Measurements from ENCODE around the gene VRK1.

VRK1 gene

GRCh38 chr14:96792003-96792402, 5.2 kb upstream of the VRK1 start:
- DNase-seq: no peak

- no peak for DNase-seq
Observed at GRCh38 chr14:96792591-96792990, 4.6 kb upstream of the VRK1 start.

- no peak for DNase-seq
Observed at GRCh38 chr14:96793547-96793946, 3.6 kb upstream of the VRK1 start.

GRCh38 chr14:96795109-96795828, 1.9 kb upstream of the VRK1 start:
- no peak for DNase-seq

GRCh38 chr14:96797582-96798349, 584 bp downstream of the VRK1 start:
- DNase-seq: no peak

GRCh38 chr14:96798956-96799355, 1.8 kb downstream of the VRK1 start:
- no peak for DNase-seq

DNA sequence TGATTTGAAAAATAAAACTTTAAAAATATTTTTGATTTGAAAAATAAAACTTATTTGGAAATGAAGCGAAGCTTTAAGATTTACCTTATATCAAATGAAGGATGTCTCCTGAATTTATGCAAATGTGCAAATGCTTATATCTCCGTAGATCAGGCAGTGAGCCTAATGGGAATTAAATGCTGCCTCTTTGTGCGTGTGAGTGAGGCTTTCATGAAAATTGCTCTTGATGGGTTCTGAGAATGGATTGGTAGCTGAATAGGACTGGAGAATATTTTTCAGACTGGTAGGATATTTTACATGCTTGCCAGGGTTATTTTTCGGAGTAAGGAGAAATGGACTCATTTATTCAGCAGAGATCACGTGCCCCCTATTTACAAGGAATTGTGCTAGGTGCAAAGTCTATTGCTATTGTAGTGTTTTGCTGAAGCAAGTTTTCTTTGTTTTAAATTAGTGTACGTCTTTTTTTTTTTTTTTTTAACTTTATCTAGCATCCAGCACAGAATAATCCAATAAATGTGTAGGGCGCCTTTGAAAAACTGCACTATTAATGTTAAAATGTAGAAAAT, 2.4 kb downstream of the VRK1 start:
- DNase-seq: no peak

DNA sequence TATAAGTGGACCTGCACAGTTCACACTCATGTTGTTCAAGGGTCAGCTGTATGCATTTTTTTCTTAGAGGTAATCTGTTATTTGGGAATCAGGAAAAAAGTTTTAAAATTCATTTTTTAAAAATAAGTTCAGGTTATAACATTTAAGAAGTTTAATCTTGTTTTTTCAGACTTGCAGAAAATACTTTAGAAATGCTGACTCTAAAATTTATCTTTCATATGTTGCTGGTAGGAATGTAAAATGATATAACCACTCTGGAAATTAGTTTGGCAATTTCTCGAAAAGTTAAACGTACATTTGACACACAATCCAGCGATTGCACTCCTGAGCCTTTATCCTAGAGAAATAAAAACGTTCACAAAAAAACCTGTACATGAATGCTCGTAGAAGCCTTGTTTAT, 4.7 kb downstream of the VRK1 start:
- DNase-seq: no peak

DNA sequence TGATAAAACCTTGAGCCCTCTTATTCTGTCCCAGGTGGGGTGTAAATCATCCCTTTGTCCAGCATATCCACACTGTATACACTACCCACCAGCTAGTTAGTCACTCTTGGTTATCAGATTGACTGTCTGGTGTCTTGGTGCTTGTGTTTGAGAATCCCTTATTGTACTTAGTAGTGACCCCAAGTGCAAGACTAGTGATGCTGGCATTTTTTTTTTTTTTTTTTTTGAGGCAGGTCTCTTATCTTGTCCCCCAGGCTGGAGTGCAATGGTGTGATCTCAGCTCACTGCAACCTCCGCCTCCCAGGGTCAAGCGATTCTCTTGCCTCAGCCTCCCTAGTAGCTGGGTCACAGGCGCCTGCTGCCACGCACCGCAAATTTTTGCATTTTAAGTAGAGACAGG, 5.8 kb downstream of the VRK1 start:
- DNase-seq: no peak

GRCh38 chr14:96803958-96804357, 6.8 kb downstream of the VRK1 start:
- no peak for DNase-seq

- DNase-seq: no peak
Observed at GRCh38 chr14:96804895-96805294, 7.7 kb downstream of the VRK1 start.

DNA sequence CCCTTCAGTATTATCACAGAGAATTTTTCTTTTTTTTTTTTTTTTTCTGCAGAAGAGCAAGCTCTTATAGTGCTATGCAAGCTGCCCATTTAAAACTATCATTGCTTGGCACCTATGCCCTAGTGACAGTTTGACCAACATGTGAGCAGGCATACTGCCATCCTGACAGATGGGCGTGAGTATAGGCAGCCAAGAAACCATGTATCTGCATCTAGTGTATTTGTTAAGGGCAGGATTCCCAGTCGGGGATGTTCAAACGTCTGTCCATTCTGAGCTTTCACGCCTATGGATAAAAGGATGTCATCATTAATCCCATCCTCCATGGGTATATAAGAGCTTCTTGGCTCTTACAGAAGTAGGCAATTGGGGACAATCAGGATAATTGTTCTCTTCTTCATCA, 8.8 kb downstream of the VRK1 start:
- no peak for DNase-seq

- DNase-seq: no peak
Observed at GRCh38 chr14:96806836-96807235, 9.7 kb downstream of the VRK1 start.

DNA sequence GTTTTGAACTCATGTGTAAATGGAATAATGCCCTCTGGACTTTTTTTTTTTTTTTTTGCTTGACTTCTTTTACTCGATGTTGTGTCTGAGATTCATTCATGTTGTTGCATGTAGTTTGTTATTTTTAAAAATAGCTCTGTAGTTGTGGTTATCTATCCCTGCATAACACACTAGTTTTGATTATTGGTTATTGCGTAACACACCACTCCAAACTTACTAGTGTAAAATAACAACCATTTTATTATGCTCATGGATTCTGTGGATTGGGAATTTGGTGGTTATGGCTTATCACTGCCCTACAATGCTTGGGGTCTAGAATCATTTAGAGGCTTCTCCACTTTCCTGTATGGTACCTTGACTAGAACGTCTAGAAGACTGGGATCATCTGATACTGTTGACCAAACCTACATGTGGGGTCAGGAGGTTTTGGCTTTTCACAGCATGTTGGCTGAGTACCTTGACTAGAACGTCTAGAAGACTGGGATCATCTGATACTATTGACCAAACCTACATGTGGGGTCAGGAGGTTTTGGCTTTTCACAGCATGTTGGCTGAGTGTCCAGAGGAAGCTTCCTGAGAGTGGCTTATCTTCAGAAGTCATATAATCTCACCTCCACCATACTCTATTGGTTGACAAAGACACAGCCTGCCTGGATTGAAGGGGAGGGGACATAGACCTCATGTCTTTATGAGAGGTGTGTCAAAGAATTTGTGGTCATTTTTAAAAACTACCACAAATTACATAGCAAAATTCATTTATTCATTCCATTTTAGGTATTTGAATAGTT, 11.6 kb downstream of the VRK1 start:
- DNase-seq: no peak

DNA sequence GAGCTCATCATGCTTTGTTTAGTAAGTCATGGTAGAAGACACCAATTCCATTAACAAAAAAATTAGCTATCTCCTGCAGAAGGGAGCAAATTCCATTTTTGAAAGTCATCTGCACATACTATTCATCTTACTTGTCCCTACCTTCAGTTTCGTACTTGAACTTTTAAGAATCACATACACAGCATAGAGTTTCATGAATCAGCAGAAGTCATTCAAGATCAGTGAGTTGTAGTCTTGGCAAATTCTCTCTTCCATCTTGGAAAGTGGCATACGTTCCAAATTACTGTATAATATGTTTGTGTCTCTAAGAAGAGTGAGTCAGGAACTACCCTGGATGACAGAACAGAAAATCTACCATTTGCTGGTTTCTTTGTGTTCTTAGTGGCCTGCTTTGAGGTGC, 14.1 kb downstream of the VRK1 start:
- no peak for DNase-seq

DNA sequence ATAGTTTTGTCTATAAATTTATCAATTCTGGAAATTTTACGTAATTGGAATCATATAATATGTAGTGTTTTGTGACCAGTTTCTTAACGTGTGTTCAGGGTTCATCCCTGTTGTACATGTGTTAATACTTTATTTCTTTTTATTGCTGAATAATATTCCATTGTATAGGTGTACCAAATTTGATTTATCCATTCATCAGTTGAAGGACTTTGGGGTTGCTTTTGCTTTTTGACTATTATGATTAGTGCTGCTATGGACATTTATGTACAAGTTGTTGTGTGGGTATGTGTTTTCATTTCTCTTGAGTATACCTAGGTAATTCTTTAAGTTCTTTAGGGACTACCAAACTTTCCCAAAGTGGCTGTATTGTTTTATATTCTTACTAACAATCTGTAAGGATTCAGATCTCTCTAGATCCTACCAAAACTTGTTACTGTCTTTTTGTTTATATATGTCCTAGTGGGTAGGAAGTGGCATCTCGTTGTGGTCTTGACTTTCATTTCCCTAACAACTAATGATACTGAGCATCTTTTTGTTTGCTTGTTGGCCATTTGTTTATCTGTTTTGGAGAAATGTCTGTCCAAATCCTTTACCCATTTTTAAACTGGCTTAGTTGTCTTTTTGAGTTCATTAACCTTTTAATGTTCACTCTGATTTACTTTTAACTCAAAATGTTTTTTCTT, 14.9 kb downstream of the VRK1 start:
- DNase-seq: no peak

GRCh38 chr14:96816281-96816680, 19.1 kb downstream of the VRK1 start:
- DNase-seq: no peak

GRCh38 chr14:96817750-96818666, 20.8 kb downstream of the VRK1 start:
- no peak for DNase-seq

DNA sequence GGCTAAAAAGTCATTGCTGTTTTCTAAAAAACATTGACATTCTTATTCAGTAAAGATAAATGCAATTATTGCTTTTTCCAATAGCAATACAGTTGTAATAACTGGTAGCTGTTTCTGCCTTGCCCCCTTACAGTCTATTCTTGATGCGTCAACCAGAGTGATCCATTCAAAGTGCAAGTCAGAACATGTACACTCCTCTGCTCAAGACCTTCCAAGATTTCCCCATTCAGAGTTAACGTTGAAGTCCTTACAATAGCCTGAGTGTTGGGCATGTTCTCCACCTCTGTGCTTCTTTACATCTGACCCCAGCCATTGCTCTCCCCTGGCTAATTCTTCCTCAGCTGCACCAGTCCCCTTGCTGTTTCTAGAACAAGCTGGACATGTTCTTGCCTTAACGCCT, 24.3 kb downstream of the VRK1 start:
- DNase-seq: no peak

GRCh38 chr14:96823652-96824051, 26.5 kb downstream of the VRK1 start:
- DNase-seq: no peak

DNA sequence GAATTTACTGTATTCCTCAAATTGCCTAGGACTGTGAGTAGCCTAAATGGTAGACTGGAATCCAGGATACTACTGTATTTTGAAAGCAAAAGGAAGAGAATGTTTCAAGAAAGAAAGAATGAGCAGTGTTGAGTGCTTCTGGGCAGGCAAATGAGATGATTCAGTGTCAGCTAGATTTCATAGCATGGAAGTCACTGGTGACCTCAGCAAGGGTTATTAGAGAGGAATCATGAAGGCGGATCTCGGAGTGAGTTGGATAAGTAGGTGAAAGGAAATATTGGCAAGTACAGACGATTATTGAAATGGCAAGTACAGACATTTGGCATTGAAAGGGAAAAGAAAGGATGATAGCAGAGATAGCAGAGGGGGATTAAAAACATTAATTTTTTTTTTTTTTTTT, 27.1 kb downstream of the VRK1 start:
- DNase-seq: no peak

DNA sequence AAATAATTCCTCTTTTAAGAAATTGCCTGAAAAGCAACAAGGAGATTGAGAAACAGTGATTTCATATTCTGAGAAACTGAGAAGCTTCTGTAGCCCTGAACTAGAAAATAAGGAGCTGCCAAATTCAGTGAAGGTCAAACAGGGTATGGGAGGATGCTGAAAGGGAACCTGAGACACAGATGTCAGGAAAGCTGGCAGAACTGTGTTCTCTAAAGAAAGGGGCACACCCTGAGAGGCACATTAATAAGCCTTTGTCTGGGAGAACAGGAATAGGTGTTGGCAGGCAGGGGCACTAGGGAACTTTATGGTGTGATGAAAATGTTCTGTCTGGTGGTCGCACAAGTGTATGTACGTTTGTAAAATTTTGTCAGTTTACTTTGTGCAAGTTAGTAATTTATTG, 29.6 kb downstream of the VRK1 start:
- DNase-seq: no peak

Data from NCI-H1436 treated with DMSO at 0.1 percent for 48 hours (cell line).